Measurements from ENCODE around the gene NFIX. TPM values are rescaled to one million over a fixed set of nuclear protein-coding genes. Genes with fewer than 3 reads are reported as not detected.

Gene NFIX
- total RNA-seq, 4 donors from 2014 or later = 39.8 to 55.8 (median 48.2) TPM

GRCh38 chr19:13029301-13029880, 34.1 kb downstream of the NFIX start:
- H3K4me3 ChIP-seq = no peak overlapping the region
- no peaks in the 10 kb centered on the region for H3K9me3 ChIP-seq
- H3K36me3 ChIP-seq = peaks cover 0 to 9% (median 0%) of the 10 kb centered on the region in 3 donors

GRCh38 chr19:13029893-13030292, 34.6 kb downstream of the NFIX start:
- TF ChIP-seq POLR2A (IDR thresholded peaks at IDR 0.05) = no peak
- TF ChIP-seq, protein P1, sequence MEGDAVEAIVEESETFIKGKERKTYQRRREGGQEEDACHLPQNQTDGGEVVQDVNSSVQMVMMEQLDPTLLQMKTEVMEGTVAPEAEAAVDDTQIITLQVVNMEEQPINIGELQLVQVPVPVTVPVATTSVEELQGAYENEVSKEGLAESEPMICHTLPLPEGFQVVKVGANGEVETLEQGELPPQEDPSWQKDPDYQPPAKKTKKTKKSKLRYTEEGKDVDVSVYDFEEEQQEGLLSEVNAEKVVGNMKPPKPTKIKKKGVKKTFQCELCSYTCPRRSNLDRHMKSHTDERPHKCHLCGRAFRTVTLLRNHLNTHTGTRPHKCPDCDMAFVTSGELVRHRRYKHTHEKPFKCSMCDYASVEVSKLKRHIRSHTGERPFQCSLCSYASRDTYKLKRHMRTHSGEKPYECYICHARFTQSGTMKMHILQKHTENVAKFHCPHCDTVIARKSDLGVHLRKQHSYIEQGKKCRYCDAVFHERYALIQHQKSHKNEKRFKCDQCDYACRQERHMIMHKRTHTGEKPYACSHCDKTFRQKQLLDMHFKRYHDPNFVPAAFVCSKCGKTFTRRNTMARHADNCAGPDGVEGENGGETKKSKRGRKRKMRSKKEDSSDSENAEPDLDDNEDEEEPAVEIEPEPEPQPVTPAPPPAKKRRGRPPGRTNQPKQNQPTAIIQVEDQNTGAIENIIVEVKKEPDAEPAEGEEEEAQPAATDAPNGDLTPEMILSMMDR (IDR thresholded peaks at IDR 0.05) = peak in 2 of 5 experiments; percentile 14 to 33
- Histone ChIP-seq H3K27me3 (no peaks in the 10 kb centered on the region), H3K27ac (peak overlapping the region in 3 of 4 donors; percentile 29 to 90 (median 37)), H3K36me3 (peaks cover 0 to 9% (median 0%) of the 10 kb centered on the region in 3 donors), H3K9me3 (no peaks in the 10 kb centered on the region), H3K4me1 (peaks cover 2 to 99% (median 55%) of the 10 kb centered on the region in 4 donors), H3K4me3 (no peak overlapping the region)
- no peak for DNase-seq (ENCODE audit: low spot score in 2 of 2)
- WGBS, 2 donors = 56 to 64% methylated on average over 9 to 10 of the region's 10 CpGs

More at GRCh38 chr19:13029301-13029880, 34.1 kb downstream of the NFIX start:
- H3K27me3 ChIP-seq = no peaks in the 10 kb centered on the region
- peak overlapping the region in 3 of 4 donors; percentile 29 to 90 (median 37) for H3K27ac ChIP-seq
- DNase-seq (ENCODE audit: low spot score in 2 of 2) = no peak
- WGBS, 2 donors = 65 to 74% methylated on average over 9 of the region's 9 CpGs
- H3K4me1 ChIP-seq = peaks cover 2 to 99% (median 55%) of the 10 kb centered on the region in 4 donors
- TF ChIP-seq EP300 (IDR thresholded peaks at IDR 0.05) (no peak), POLR2A (IDR thresholded peaks at IDR 0.05) (no peak)
- TF ChIP-seq, protein P1 (IDR thresholded peaks at IDR 0.05) = no peak

DNA sequence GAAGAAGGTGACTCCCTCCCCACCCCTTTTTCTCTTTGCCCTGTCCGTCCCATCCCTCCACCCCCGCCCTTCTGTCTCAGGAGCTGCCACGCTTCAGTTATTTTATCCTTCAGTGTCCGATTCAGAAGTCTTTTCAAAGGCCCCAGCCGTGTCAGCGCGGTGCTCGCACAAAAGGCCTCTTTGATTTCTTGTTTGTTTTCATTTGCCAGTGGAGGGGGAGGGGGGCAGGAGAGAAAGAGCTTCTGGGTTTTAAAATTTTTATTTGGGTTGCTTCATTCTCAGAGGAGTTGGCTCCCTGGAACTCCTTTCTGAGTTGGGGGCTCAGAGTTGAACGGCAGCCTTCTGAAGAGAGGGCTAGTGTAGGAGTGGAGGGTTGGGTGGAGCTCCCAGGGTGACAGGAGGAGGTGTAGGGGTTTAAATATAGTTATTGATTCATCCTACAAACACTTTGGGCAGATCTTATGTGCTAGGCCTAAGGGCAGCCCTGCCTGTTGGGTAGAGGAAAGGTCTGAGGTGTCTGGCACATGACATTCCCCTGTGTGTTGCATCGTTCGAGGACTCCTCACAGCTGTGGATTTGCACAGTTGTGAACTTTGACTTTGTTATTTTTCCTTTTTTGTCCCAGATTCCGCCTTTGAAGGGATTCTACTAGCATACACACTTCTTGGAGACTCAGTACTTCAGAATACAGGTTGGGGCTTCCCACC, 36.8 kb downstream of the NFIX start:
- Histone ChIP-seq H3K9me3 (no peaks in the 10 kb centered on the region), H3K4me3 (no peak overlapping the region), H3K4me1 (peaks cover 2 to 98% (median 55%) of the 10 kb centered on the region in 4 donors), H3K36me3 (peaks cover 0 to 7% (median 0%) of the 10 kb centered on the region in 3 donors), H3K27ac (peak overlapping the region; percentile 60 to 90 (median 80)), H3K27me3 (no peaks in the 10 kb centered on the region)
- TF ChIP-seq, protein P1 (IDR thresholded peaks at IDR 0.05) = no peak
- TF ChIP-seq POLR2A (IDR thresholded peaks at IDR 0.05) (no peak), EP300 (IDR thresholded peaks at IDR 0.05) (peak in 1 of 2 donors; percentile 14)
- WGBS, 2 donors = 21 to 41% methylated on average over 12 of the region's 12 CpGs
- DNase-seq (ENCODE audit: low spot score in 2 of 2) = peak in 1 of 2 donors; percentile 46

- DNase-seq (ENCODE audit: low spot score in 2 of 2) = no peak
- Histone ChIP-seq H3K4me1 (peaks cover 2 to 98% (median 62%) of the 10 kb centered on the region in 4 donors), H3K36me3 (no peaks in the 10 kb centered on the region), H3K9me3 (no peaks in the 10 kb centered on the region), H3K27ac (peak overlapping the region in 3 of 4 donors; percentile 60 to 90 (median 88)), H3K27me3 (no peaks in the 10 kb centered on the region), H3K4me3 (no peak overlapping the region)
- TF ChIP-seq EP300 (IDR thresholded peaks at IDR 0.05) = no peak
- TF ChIP-seq, protein P1 (IDR thresholded peaks at IDR 0.05) = no peak
- 77 to 83% methylated on average over 13 of the region's 13 CpGs for WGBS, 2 donors
These were observed 37.6 kb downstream of the NFIX start for GRCh38 chr19:13032837-13033236.

DNA sequence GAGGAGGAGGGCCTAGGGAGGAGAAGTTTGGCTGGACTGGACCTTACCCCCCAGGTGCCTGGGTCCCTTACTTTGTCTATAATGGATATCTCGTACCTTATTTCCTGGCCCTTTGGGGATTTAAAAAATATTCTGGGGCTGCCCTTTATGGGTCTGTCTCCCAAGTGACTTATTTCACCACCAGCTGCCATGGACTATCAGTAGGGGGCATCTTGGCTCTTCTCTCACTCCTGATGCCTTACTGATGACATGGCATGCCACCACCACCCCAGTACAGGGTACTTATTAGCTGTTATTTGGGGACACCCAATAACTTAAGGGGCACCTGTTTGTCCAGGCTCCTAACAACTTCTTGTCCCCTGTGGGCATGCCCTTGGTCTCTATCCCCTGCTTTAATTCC, 38.0 kb downstream of the NFIX start:
- no peaks in the 10 kb centered on the region for H3K36me3 ChIP-seq
- H3K9me3 ChIP-seq = no peaks in the 10 kb centered on the region
- 73 to 93% methylated on average over 1 of the region's 1 CpG for WGBS, 2 donors
- H3K27me3 ChIP-seq = no peaks in the 10 kb centered on the region
- DNase-seq (ENCODE audit: low spot score in 2 of 2) = no peak
- H3K4me1 ChIP-seq = peaks cover 2 to 98% (median 66%) of the 10 kb centered on the region in 4 donors
- peak overlapping the region in 3 of 4 donors; percentile 74 to 90 (median 88) for H3K27ac ChIP-seq
- no peak overlapping the region for H3K4me3 ChIP-seq
- TF ChIP-seq EP300 (IDR thresholded peaks at IDR 0.05) (no peak), POLR2A (IDR thresholded peaks at IDR 0.05) (no peak)
- TF ChIP-seq, protein P1 (IDR thresholded peaks at IDR 0.05) = peak in 2 of 5 experiments; percentile 12 to 16

Measured in tibial nerve (tissue), 4 donors.